Smooth muscle cell (in vitro differentiated cells): ENCODE data around the gene CCDC198. TPM values are rescaled to one million over a fixed set of nuclear protein-coding genes. Genes with fewer than 3 reads are reported as not detected.

Source experiments
- DNase-seq: peaks from one replicate; lab custom pipeline; 2025; ENCODE audit not compliant: unreplicated experiment; lab: John Stamatoyannopoulos, UW
- H2AFZ ChIP-seq: fragments of 200-600 bp; sonication (generic); 2 replicates; pipeline ENCODE4 v1.6.0; 2016; ENCODE audit warnings: antibody characterized with exemption, low read depth, mild to moderate bottlenecking
- H3F3A ChIP-seq: fragments of 200-600 bp; sonication (generic); 2 replicates; pipeline ENCODE4 v1.6.0; 2017; ENCODE audit warnings: antibody characterized with exemption, low read depth
- H3K27ac ChIP-seq: fragments of 200-600 bp; sonication (generic); 2 replicates; pipeline ENCODE4 v1.5.1; 2016; ENCODE audit warnings: low read depth, mild to moderate bottlenecking
- H3K27me3 ChIP-seq: fragments of 200-600 bp; sonication (generic); 2 replicates; pipeline ENCODE4 v1.6.1; 2016; ENCODE audit warnings: low read depth, mild to moderate bottlenecking
- H3K36me3 ChIP-seq: fragments of 200-600 bp; sonication (generic); 2 replicates; pipeline ENCODE4 v1.5.1; 2016; ENCODE audit warnings: low read depth
- H3K4me1 ChIP-seq: fragments of 200-600 bp; sonication (generic); 2 replicates; pipeline ENCODE4 v1.5.1; 2016; ENCODE audit warnings: low read depth
- H3K4me2 ChIP-seq: fragments of 200-600 bp; sonication (generic); 2 replicates; pipeline ENCODE4 v1.6.0; 2016; ENCODE audit warnings: mild to moderate bottlenecking
- H3K4me3 ChIP-seq: fragments of 200-600 bp; sonication (generic); 2 replicates; pipeline ENCODE4 v1.5.1; 2016; ENCODE audit warnings: mild to moderate bottlenecking
- H3K79me2 ChIP-seq: fragments of 200-600 bp; sonication (generic); 2 replicates; pipeline ENCODE4 v1.6.0; 2016; ENCODE audit warnings: low read depth, mild to moderate bottlenecking
- H3K9ac ChIP-seq: fragments of 200-600 bp; sonication (generic); 2 replicates; pipeline ENCODE4 v1.6.0; 2016; ENCODE audit warnings: low read depth
- H3K9me3 ChIP-seq: fragments of 200-600 bp; sonication (generic); replicated peaks from 2 replicates; pipeline ENCODE4 v1.5.1; 2016; ENCODE audit warnings: low read depth
- H4K20me1 ChIP-seq: fragments of 200-600 bp; sonication (generic); 2 replicates; pipeline ENCODE4 v1.6.0; 2016; ENCODE audit warnings: low read depth
- CTCF ChIP-seq: fragments of 200-600 bp; sonication (generic); IDR thresholded peaks from 2 replicates; pipeline ENCODE4 v1.5.1; 2017; ENCODE audit warnings: borderline replicate concordance, mild to moderate bottlenecking, antibody characterized with exemption; ENCODE audit not compliant: insufficient read depth, poor library complexity, severe bottlenecking
- WGBS: methylation state at CpG from one replicate; pipeline ENCODE4 v1.1.7; 2016; ENCODE audit warnings: low lambda C conversion rate; 5-methylcytosine and 5-hydroxymethylcytosine counted together
- polyA plus RNA-seq: library from polyadenylated mRNA; unstranded; fragments of >200 nt; fragmentation: Nextera tagmentation; extraction: Ambion mirVana; gene quantifications from 2 replicates; pipeline ENCODE4 v1.2.1, GENCODE V29; 2016
- total RNA-seq: library from RNA; depleted of rRNA; stranded (reverse); fragments of >200 nt; gene quantifications from 2 replicates; pipeline ENCODE4 v1.2.3, GENCODE V29; 2014

CCDC198 gene
- total and polyA plus RNA-seq, 2 experiments from 2014 or later: not detected

- Histone ChIP-seq H3K79me2 (no peaks in the 10 kb centered on the region), H4K20me1 (no peaks in the 10 kb centered on the region), H2AFZ (no peak overlapping the region), H3K4me2 (no peak overlapping the region), H3K27me3 (no peaks in the 10 kb centered on the region), H3K36me3 (no peaks in the 10 kb centered on the region), H3K4me3 (no peak overlapping the region), H3K27ac (no peak overlapping the region), H3K9me3 (no peaks in the 10 kb centered on the region), H3K9ac (no peak overlapping the region), H3F3A (no peaks in the 10 kb centered on the region), H3K4me1 (no peaks in the 10 kb centered on the region)
- no peak for TF ChIP-seq CTCF
- DNase-seq: no peak
Measured at GRCh38 chr14:57519043-57519442, 25.4 kb upstream of the CCDC198 start.

GRCh38 chr14:57512220-57512619 is 18.6 kb upstream of the CCDC198 start:
- Histone ChIP-seq H3F3A (no peaks in the 10 kb centered on the region), H3K9ac (no peak overlapping the region), H2AFZ (no peak overlapping the region), H4K20me1 (no peaks in the 10 kb centered on the region), H3K4me1 (no peaks in the 10 kb centered on the region), H3K27ac (no peak overlapping the region), H3K79me2 (no peaks in the 10 kb centered on the region), H3K4me3 (no peak overlapping the region), H3K9me3 (no peaks in the 10 kb centered on the region), H3K4me2 (no peak overlapping the region), H3K27me3 (no peaks in the 10 kb centered on the region), H3K36me3 (no peaks in the 10 kb centered on the region)
- WGBS: 52% methylated on average over 3 of the region's 3 CpGs
- DNase-seq: no peak
- TF ChIP-seq CTCF: no peak

- H3K9me3 ChIP-seq: no peaks in the 10 kb centered on the region
- no peaks in the 10 kb centered on the region for H3K4me1 ChIP-seq
- H3K4me2 ChIP-seq: no peak overlapping the region
- H3K79me2 ChIP-seq: no peaks in the 10 kb centered on the region
- H3K4me3 ChIP-seq: no peak overlapping the region
- no peak overlapping the region for H3K27ac ChIP-seq
- DNase-seq: no peak
- H3K36me3 ChIP-seq: no peaks in the 10 kb centered on the region
- TF ChIP-seq CTCF: no peak
- H3F3A ChIP-seq: no peaks in the 10 kb centered on the region
- H2AFZ ChIP-seq: no peak overlapping the region
- no peak overlapping the region for H3K9ac ChIP-seq
- no peaks in the 10 kb centered on the region for H4K20me1 ChIP-seq
- 62% methylated on average over 2 of the region's 2 CpGs for WGBS
- no peaks in the 10 kb centered on the region for H3K27me3 ChIP-seq
Measured at GRCh38 chr14:57508756-57509155, 15.1 kb upstream of the CCDC198 start.

- no peaks in the 10 kb centered on the region for H3K4me1 ChIP-seq
- no peak overlapping the region for H3K27ac ChIP-seq
- DNase-seq: no peak
- no peak overlapping the region for H3K9ac ChIP-seq
- no peaks in the 10 kb centered on the region for H3K9me3 ChIP-seq
- no peak overlapping the region for H3K4me3 ChIP-seq
- no peaks in the 10 kb centered on the region for H3K27me3 ChIP-seq
- H3K36me3 ChIP-seq: no peaks in the 10 kb centered on the region
- H3F3A ChIP-seq: no peaks in the 10 kb centered on the region
- WGBS: 76% methylated on average over 8 of the region's 8 CpGs
- H3K4me2 ChIP-seq: no peak overlapping the region
- no peaks in the 10 kb centered on the region for H3K79me2 ChIP-seq
- no peak for TF ChIP-seq CTCF
- no peaks in the 10 kb centered on the region for H4K20me1 ChIP-seq
- H2AFZ ChIP-seq: no peak overlapping the region
Measured at GRCh38 chr14:57502586-57503254, 9.1 kb upstream of the CCDC198 start.
